ENCODE data around the gene LACTBL1. TPM values are rescaled to one million over a fixed set of nuclear protein-coding genes. Genes with fewer than 3 reads are reported as not detected.

LACTBL1 gene
- total and polyA plus RNA-seq, 9 donors: not detected

DNA sequence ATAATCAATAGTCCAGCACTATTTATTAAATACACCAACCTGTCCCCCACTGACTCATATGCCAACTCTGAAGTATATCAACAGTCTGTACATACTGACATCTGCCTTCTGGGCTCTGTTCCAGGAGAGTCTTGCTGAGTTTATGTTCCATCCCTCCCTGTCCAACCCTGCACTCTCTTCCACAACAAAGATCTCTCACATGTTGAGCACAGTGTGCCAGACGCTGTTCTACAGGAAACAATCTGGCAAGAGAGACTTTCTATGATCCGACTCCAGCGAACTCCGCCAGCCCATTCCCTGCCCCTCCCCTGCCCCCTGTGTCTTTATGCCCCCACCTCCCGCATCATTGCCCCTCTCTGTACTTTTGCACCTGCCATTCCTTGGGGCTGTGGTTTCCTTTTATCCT, 3.4 kb downstream of the LACTBL1 start:
- WGBS, 3 donors: 0 to 1% (median 1%) methylated on average over 5 of the region's 5 CpGs
- Histone ChIP-seq H3K27ac (no peak overlapping the region), H3K4me3 (no peak overlapping the region), H3K27me3 (no peaks in the 10 kb centered on the region), H3K36me3 (no peaks in the 10 kb centered on the region), H3K4me1 (ENCODE audit: insufficient read depth) (no peaks in the 10 kb centered on the region), H3K9me3 (peaks cover 0 to 7% of the 10 kb centered on the region in 2 donors)
- intact Hi-C loops (cut with DNase I): loop anchor here in 1 of 4 donors (10.0 kb wide), 1 partner anchor 265 kb away; no protein-coding TSS in a partner anchor
- DNase-seq: no peak
- no peak for TF ChIP-seq EP300 (IDR thresholded peaks at IDR 0.05)
- no peak for TF ChIP-seq POLR2A (IDR thresholded peaks at IDR 0.05)
- TF ChIP-seq, protein P1, sequence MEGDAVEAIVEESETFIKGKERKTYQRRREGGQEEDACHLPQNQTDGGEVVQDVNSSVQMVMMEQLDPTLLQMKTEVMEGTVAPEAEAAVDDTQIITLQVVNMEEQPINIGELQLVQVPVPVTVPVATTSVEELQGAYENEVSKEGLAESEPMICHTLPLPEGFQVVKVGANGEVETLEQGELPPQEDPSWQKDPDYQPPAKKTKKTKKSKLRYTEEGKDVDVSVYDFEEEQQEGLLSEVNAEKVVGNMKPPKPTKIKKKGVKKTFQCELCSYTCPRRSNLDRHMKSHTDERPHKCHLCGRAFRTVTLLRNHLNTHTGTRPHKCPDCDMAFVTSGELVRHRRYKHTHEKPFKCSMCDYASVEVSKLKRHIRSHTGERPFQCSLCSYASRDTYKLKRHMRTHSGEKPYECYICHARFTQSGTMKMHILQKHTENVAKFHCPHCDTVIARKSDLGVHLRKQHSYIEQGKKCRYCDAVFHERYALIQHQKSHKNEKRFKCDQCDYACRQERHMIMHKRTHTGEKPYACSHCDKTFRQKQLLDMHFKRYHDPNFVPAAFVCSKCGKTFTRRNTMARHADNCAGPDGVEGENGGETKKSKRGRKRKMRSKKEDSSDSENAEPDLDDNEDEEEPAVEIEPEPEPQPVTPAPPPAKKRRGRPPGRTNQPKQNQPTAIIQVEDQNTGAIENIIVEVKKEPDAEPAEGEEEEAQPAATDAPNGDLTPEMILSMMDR (IDR thresholded peaks at IDR 0.05): no peak

DNA sequence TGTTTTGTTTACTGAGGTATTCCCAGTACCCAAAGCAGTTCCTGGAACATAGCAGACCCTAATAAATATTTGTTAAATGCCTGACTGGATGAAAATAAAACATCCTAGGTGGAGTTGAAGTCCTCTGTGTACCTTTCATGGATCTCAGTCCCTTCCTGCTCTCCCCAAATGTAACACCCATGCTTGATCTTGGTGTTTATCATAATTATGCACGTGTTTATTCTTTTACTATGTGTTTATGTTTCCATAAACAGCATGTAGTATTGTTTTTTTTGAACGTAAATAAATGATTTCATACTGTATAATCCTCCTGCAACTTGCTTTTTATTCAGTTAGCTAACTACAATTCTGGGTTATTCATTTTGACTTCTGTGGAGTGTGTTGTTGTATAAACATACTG, 4.8 kb downstream of the LACTBL1 start:
- no peak overlapping the region for H3K4me3 ChIP-seq
- no peak for DNase-seq
- H3K4me1 ChIP-seq (ENCODE audit: insufficient read depth): no peaks in the 10 kb centered on the region
- intact Hi-C loops (cut with DNase I): loop anchor here in 1 of 4 donors (10.0 kb wide), 1 partner anchor 263 kb away; no protein-coding TSS in a partner anchor
- H3K36me3 ChIP-seq: no peaks in the 10 kb centered on the region
- WGBS, 3 donors: 37 to 52% (median 45%) methylated on average over 2 of the region's 2 CpGs
- H3K27ac ChIP-seq: no peak overlapping the region
- TF ChIP-seq EP300 (IDR thresholded peaks at IDR 0.05) (no peak), POLR2A (IDR thresholded peaks at IDR 0.05) (no peak)
- TF ChIP-seq, protein P1 (IDR thresholded peaks at IDR 0.05): no peak
- peaks cover 0 to 7% of the 10 kb centered on the region in 2 donors for H3K9me3 ChIP-seq
- H3K27me3 ChIP-seq: no peaks in the 10 kb centered on the region

DNA sequence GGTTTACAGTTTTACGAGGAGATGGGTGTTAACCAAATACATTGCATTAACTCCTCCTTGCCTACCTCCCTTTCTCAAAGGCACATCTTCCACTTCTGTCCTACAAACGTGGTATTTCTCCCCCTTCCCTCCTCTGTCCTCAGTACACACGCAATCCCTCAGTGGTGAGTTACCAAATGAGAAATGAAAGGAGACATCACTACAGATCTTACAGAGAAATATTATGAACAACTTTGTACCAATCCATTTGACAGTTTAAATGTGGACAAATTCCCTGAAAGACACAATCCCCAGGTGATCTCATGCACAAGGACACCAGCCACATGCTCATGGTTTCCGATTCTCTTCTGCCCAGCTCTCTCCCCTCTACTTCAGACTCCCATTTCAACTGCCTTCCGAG, 6.4 kb downstream of the LACTBL1 start:
- no peaks in the 10 kb centered on the region for H3K36me3 ChIP-seq
- 81 to 82% (median 81%) methylated on average over 5 of the region's 5 CpGs for WGBS, 3 donors
- intact Hi-C loops (cut with DNase I): loop anchor here in 1 of 4 donors (10.0 kb wide), 1 partner anchor 262 kb away; no protein-coding TSS in a partner anchor
- no peaks in the 10 kb centered on the region for H3K4me1 ChIP-seq (ENCODE audit: insufficient read depth)
- peaks cover 0 to 7% of the 10 kb centered on the region in 2 donors for H3K9me3 ChIP-seq
- no peaks in the 10 kb centered on the region for H3K27me3 ChIP-seq
- TF ChIP-seq, protein P1 (IDR thresholded peaks at IDR 0.05): no peak
- TF ChIP-seq EP300 (IDR thresholded peaks at IDR 0.05) (no peak), POLR2A (IDR thresholded peaks at IDR 0.05) (no peak)
- DNase-seq: no peak
- H3K4me3 ChIP-seq: no peak overlapping the region
- no peak overlapping the region for H3K27ac ChIP-seq

DNA sequence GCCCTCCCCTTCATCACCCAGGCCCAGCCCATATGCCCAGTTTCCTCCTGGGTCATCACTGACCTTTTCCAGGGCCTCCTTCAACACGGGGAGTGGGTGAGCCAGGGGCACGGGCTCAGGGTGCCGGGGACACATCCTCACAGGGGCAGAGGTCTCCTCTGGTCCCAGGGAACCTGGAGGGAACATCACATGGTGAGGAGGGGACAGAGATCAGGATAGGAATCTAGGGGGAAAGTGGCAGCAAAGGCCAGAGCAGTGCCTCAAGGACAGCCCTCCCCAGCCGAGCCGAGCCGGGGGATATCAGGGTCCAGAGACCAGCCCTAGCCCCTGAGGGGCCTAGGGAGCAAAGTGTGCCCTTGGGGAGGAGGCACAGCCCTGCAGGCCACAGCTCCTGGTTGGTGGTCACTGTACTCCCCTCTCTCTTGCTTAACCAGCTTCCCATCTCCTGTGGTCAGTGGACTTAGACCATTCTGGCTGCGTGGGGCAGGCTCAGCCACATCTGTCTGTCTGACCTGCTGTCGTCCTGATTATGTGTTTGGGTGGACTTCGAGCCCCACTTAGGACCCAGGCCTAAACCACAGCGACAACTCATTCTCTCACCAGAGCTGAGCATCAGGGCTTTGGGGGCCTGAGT, 9.5 kb downstream of the LACTBL1 start:
- Histone ChIP-seq H3K27me3 (no peaks in the 10 kb centered on the region), H3K27ac (no peak overlapping the region), H3K4me1 (ENCODE audit: insufficient read depth) (no peaks in the 10 kb centered on the region), H3K36me3 (no peaks in the 10 kb centered on the region), H3K4me3 (no peak overlapping the region), H3K9me3 (peaks cover 0 to 7% of the 10 kb centered on the region in 2 donors)
- intact Hi-C loops (cut with DNase I): loop anchor here in 2 of 4 donors (2.0 to 10.0 kb wide), 2 partner anchors 258 to 262 kb away; no protein-coding TSS in a partner anchor
- DNase-seq: no peak
- TF ChIP-seq POLR2A (IDR thresholded peaks at IDR 0.05) (no peak), EP300 (IDR thresholded peaks at IDR 0.05) (no peak)
- TF ChIP-seq, protein P1 (IDR thresholded peaks at IDR 0.05): no peak
- WGBS, 3 donors: 77 to 88% (median 87%) methylated on average over 10 of the region's 10 CpGs

Measured in ovary (tissue), 9 donors.